Mesendoderm (in vitro differentiated cells): ENCODE results near the gene URB2.
"Not testable (repeated sequence)": the region's sequence is repeated elsewhere in the genome, so short reads cannot be mapped to it uniquely, and the experiment has no call there.

Experiments used
- DNase-seq: peaks from one replicate; pipeline ENCODE4 v3.0.0; 2013
- H2AK5ac ChIP-seq: 2 replicates; pipeline ENCODE4 v1.6.1; 2013; ENCODE audit warnings: low read length, inconsistent platforms
- H2BK120ac ChIP-seq: 2 replicates; pipeline ENCODE4 v1.6.1; 2013; ENCODE audit warnings: low read depth, mild to moderate bottlenecking, low read length, moderate library complexity, mixed read lengths
- H2BK15ac ChIP-seq: replicated peaks from 2 replicates; pipeline ENCODE4 v1.6.1; 2013; ENCODE audit warnings: low read depth, mild to moderate bottlenecking, moderate library complexity
- H2BK5ac ChIP-seq: 2 replicates; pipeline ENCODE4 v1.6.1; 2013; ENCODE audit warnings: low read length, inconsistent platforms
- H3K18ac ChIP-seq: 2 replicates; pipeline ENCODE4 v1.6.1; 2013; ENCODE audit warnings: mild to moderate bottlenecking, low read length, mixed read lengths
- H3K23ac ChIP-seq: one replicate; pipeline ENCODE4 v1.6.1; 2013; ENCODE audit warnings: low read length
- H3K27ac ChIP-seq: 2 replicates; pipeline ENCODE4 v1.5.1; 2013; ENCODE audit warnings: low read depth, mild to moderate bottlenecking, inconsistent platforms, low read length, moderate library complexity
- H3K27me3 ChIP-seq: 2 replicates; pipeline ENCODE4 v1.6.1; 2013; ENCODE audit warnings: low read length, control low read depth, mild to moderate bottlenecking, inconsistent platforms; ENCODE audit not compliant: insufficient read depth, poor library complexity
- H3K36me3 ChIP-seq: 2 replicates; pipeline ENCODE4 v1.6.1; 2013; ENCODE audit warnings: low read length, inconsistent platforms; ENCODE audit not compliant: control insufficient read depth, insufficient read depth
- H3K4ac ChIP-seq: one replicate; pipeline ENCODE4 v1.6.1; 2013; ENCODE audit warnings: low read depth, mild to moderate bottlenecking, low read length, moderate library complexity
- H3K4me1 ChIP-seq: 2 replicates; pipeline ENCODE4 v1.6.1; 2013; ENCODE audit warnings: low read depth, low read length, inconsistent platforms; ENCODE audit not compliant: control insufficient read depth
- H3K4me2 ChIP-seq: 2 replicates; pipeline ENCODE4 v1.6.1; 2013; ENCODE audit warnings: low read length
- H3K4me3 ChIP-seq: 2 replicates; pipeline ENCODE4 v1.5.1; 2013; ENCODE audit warnings: mild to moderate bottlenecking, low read length
- H3K56ac ChIP-seq: one replicate; pipeline ENCODE4 v1.6.1; 2013; ENCODE audit warnings: low read length
- H3K79me1 ChIP-seq: 2 replicates; pipeline ENCODE4 v1.6.1; 2013; ENCODE audit warnings: low read length, inconsistent platforms
- H3K79me2 ChIP-seq: 2 replicates; pipeline ENCODE4 v1.6.1; 2013; ENCODE audit warnings: mild to moderate bottlenecking, low read length; ENCODE audit not compliant: control insufficient read depth, insufficient read depth
- H3K9ac ChIP-seq: 2 replicates; pipeline ENCODE4 v1.6.1; 2013; ENCODE audit warnings: low read length, inconsistent platforms
- H4K5ac ChIP-seq: one replicate; pipeline ENCODE4 v1.6.1; 2013; ENCODE audit warnings: low read length
- H4K8ac ChIP-seq: one replicate; pipeline ENCODE4 v1.6.1; 2013; ENCODE audit warnings: low read depth, mild to moderate bottlenecking, control low read depth, low read length, moderate library complexity
- WGBS: extraction: QIAGEN DNeasy Blood & Tissue Kit; methylation state at CpG from one replicate; pipeline ENCODE4 v1.1.7; 2013; ENCODE audit warnings: low lambda C conversion rate, missing lambda C conversion rate; ENCODE audit not compliant: insufficient coverage; ENCODE audit errors: extremely low coverage; 5-methylcytosine and 5-hydroxymethylcytosine counted together

The URB2 gene

GRCh38 chr1:229619614-229620013 is 6.4 kb upstream of the URB2 start:
- no peak overlapping the region for H3K4me3 ChIP-seq
- no peak overlapping the region for H2BK5ac ChIP-seq
- no CpG with 5 or more reads among the region's 5 CpGs for WGBS
- H3K4me1 ChIP-seq = peaks cover under 1% of the 10 kb centered on the region
- no peaks in the 10 kb centered on the region for H3K27me3 ChIP-seq
- H3K23ac ChIP-seq = no peak overlapping the region
- H2AK5ac ChIP-seq = no peak overlapping the region
- H3K56ac ChIP-seq = no peak overlapping the region
- no peak overlapping the region for H3K27ac ChIP-seq
- no peak overlapping the region for H4K8ac ChIP-seq
- H4K5ac ChIP-seq = no peak overlapping the region
- H3K4me2 ChIP-seq = no peak overlapping the region
- H3K18ac ChIP-seq = no peak overlapping the region
- peaks cover 33% of the 10 kb centered on the region for H3K79me1 ChIP-seq
- no peak overlapping the region for H2BK120ac ChIP-seq
- no peak overlapping the region for H2BK15ac ChIP-seq
- H3K79me2 ChIP-seq = peaks cover 36% of the 10 kb centered on the region
- no peak overlapping the region for H3K4ac ChIP-seq
- no peaks in the 10 kb centered on the region for H3K36me3 ChIP-seq
- H3K9ac ChIP-seq = no peak overlapping the region
- DNase-seq = peak; percentile 48

GRCh38 chr1:229620876-229621275 is 5.2 kb upstream of the URB2 start:
- H3K23ac ChIP-seq = no peak overlapping the region
- H3K4me3 ChIP-seq = no peak overlapping the region
- H3K27ac ChIP-seq = no peak overlapping the region
- H3K27me3 ChIP-seq = no peaks in the 10 kb centered on the region
- H3K4me1 ChIP-seq = peaks cover 4% of the 10 kb centered on the region
- H4K8ac ChIP-seq = no peak overlapping the region
- no CpG with 5 or more reads among the region's 3 CpGs for WGBS
- H3K79me1 ChIP-seq = peaks cover 37% of the 10 kb centered on the region
- no peak overlapping the region for H2BK5ac ChIP-seq
- no peak overlapping the region for H2BK120ac ChIP-seq
- H2AK5ac ChIP-seq = no peak overlapping the region
- no peaks in the 10 kb centered on the region for H3K36me3 ChIP-seq
- H4K5ac ChIP-seq = no peak overlapping the region
- no peak overlapping the region for H3K4ac ChIP-seq
- no peak for DNase-seq
- H3K56ac ChIP-seq = no peak overlapping the region
- peaks cover 43% of the 10 kb centered on the region for H3K79me2 ChIP-seq
- no peak overlapping the region for H2BK15ac ChIP-seq
- no peak overlapping the region for H3K4me2 ChIP-seq
- no peak overlapping the region for H3K9ac ChIP-seq
- H3K18ac ChIP-seq = no peak overlapping the region

- Histone ChIP-seq H3K79me1 (peaks cover 37% of the 10 kb centered on the region), H3K4me2 (no peak overlapping the region), H3K9ac (no peak overlapping the region), H3K79me2 (peaks cover 49% of the 10 kb centered on the region), H2BK5ac (no peak overlapping the region), H2AK5ac (no peak overlapping the region), H3K23ac (no peak overlapping the region), H2BK120ac (no peak overlapping the region), H3K18ac (no peak overlapping the region), H3K36me3 (no peaks in the 10 kb centered on the region), H3K4ac (no peak overlapping the region), H3K27me3 (no peaks in the 10 kb centered on the region), H4K5ac (no peak overlapping the region), H2BK15ac (no peak overlapping the region), H4K8ac (no peak overlapping the region), H3K4me3 (no peak overlapping the region), H3K4me1 (peaks cover 4% of the 10 kb centered on the region), H3K56ac (no peak overlapping the region), H3K27ac (no peak overlapping the region)
- WGBS = no CpG with 5 or more reads among the region's 2 CpGs
- no peak for DNase-seq
Measured at GRCh38 chr1:229621663-229622062, 4.4 kb upstream of the URB2 start.

DNA sequence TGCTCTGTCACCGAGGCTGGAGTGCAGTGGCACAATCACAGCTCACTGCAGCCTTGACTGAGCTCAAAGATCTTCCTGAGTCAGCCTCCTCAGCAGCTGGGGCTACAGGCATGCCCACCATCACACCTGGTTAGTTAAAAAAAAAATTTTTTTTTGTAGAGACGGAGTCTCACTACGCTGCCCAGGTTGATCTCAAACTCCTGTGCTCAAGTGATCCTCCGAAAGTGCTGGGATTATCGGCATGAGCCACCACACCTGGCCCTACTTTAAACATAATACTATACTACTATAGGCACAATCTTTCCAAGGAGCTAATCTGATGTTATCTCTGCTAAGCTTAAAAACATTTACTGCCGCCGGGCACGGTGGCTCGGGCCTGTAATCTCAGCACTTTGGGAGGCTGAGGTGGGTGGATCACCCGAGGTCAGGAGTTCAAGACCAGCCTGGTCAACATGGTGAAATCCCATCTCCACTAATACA is 3.4 kb upstream of the URB2 start:
- not testable (repeated sequence) for H3K4me1 ChIP-seq, H4K5ac ChIP-seq, H3K4ac ChIP-seq, H3K4me2 ChIP-seq, H3K56ac ChIP-seq, H3K27ac ChIP-seq, DNase-seq, H3K36me3 ChIP-seq, H4K8ac ChIP-seq, H3K23ac ChIP-seq, H3K9ac ChIP-seq, H2BK120ac ChIP-seq, H2BK15ac ChIP-seq, H2BK5ac ChIP-seq, H2AK5ac ChIP-seq, H3K4me3 ChIP-seq, H3K18ac ChIP-seq, H3K27me3 ChIP-seq
- no CpG with 5 or more reads among the region's 10 CpGs for WGBS
- Histone ChIP-seq H3K79me1 (peaks cover 35% of the 10 kb centered on the region), H3K79me2 (peaks cover 52% of the 10 kb centered on the region)

- no peaks in the 10 kb centered on the region for H3K36me3 ChIP-seq
- H3K79me2 ChIP-seq = peaks cover 55% of the 10 kb centered on the region
- peaks cover 35% of the 10 kb centered on the region for H3K79me1 ChIP-seq
- H3K4me2 ChIP-seq = no peak overlapping the region
- H3K18ac ChIP-seq = no peak overlapping the region
- H3K4me1 ChIP-seq = peaks cover 6% of the 10 kb centered on the region
- H2AK5ac ChIP-seq = no peak overlapping the region
- H3K56ac ChIP-seq = no peak overlapping the region
- H3K27me3 ChIP-seq = no peaks in the 10 kb centered on the region
- DNase-seq = no peak
- no peak overlapping the region for H4K8ac ChIP-seq
- WGBS = no CpG with 5 or more reads among the region's 5 CpGs
- no peak overlapping the region for H3K9ac ChIP-seq
- no peak overlapping the region for H3K4ac ChIP-seq
- no peak overlapping the region for H3K27ac ChIP-seq
- no peak overlapping the region for H4K5ac ChIP-seq
- H3K23ac ChIP-seq = no peak overlapping the region
- no peak overlapping the region for H2BK5ac ChIP-seq
- no peak overlapping the region for H2BK15ac ChIP-seq
- H3K4me3 ChIP-seq = no peak overlapping the region
- H2BK120ac ChIP-seq = no peak overlapping the region
Measured at GRCh38 chr1:229623225-229623624, 2.8 kb upstream of the URB2 start.

GRCh38 chr1:229623838-229624237 is 2.2 kb upstream of the URB2 start:
- H3K27ac ChIP-seq = no peak overlapping the region
- no peak overlapping the region for H2BK15ac ChIP-seq
- no peak overlapping the region for H2BK120ac ChIP-seq
- H4K5ac ChIP-seq = no peak overlapping the region
- no peak overlapping the region for H3K18ac ChIP-seq
- H3K56ac ChIP-seq = no peak overlapping the region
- DNase-seq = no peak
- no peak overlapping the region for H3K4ac ChIP-seq
- no CpG with 5 or more reads among the region's 1 CpG for WGBS
- H3K9ac ChIP-seq = no peak overlapping the region
- H3K36me3 ChIP-seq = no peaks in the 10 kb centered on the region
- H3K79me2 ChIP-seq = peaks cover 56% of the 10 kb centered on the region
- H3K23ac ChIP-seq = no peak overlapping the region
- H2BK5ac ChIP-seq = no peak overlapping the region
- peaks cover 34% of the 10 kb centered on the region for H3K79me1 ChIP-seq
- no peak overlapping the region for H3K4me3 ChIP-seq
- peaks cover 6% of the 10 kb centered on the region for H3K4me1 ChIP-seq
- no peak overlapping the region for H2AK5ac ChIP-seq
- H3K27me3 ChIP-seq = no peaks in the 10 kb centered on the region
- no peak overlapping the region for H4K8ac ChIP-seq
- no peak overlapping the region for H3K4me2 ChIP-seq
